DMS153 treated with DMSO at 0.1 percent for 48 hours (cell line): Measurements from ENCODE around the gene TBC1D9.
A peak's percentile ranks its signal among the peaks of the same experiment; 100 is the strongest.
"Not testable (repeated sequence)": the region's sequence is repeated elsewhere in the genome, so short reads cannot be mapped to it uniquely, and the experiment has no call there.

Source experiments
- DNase-seq: peaks from one replicate; lab custom pipeline; 2025; ENCODE audit not compliant: unreplicated experiment; lab: John Stamatoyannopoulos, UW

Gene TBC1D9

GRCh38 chr4:140754918-140755773 lies 1.0 kb downstream of the TBC1D9 start:
- no peak for DNase-seq

GRCh38 chr4:140753329-140753728 lies 2.9 kb downstream of the TBC1D9 start:
- DNase-seq: no peak

- no peak for DNase-seq
Observed at GRCh38 chr4:140752291-140753068, 3.7 kb downstream of the TBC1D9 start.

GRCh38 chr4:140750470-140750869 lies 5.7 kb downstream of the TBC1D9 start:
- DNase-seq: no peak

GRCh38 chr4:140748171-140748570 lies 8.0 kb downstream of the TBC1D9 start:
- DNase-seq: no peak

GRCh38 chr4:140746546-140746945 lies 9.6 kb downstream of the TBC1D9 start:
- not testable (repeated sequence) for DNase-seq

- no peak for DNase-seq
Observed at GRCh38 chr4:140744421-140744820, 11.8 kb downstream of the TBC1D9 start.

GRCh38 chr4:140743194-140743931 lies 12.8 kb downstream of the TBC1D9 start:
- peak; percentile 15 for DNase-seq

- no peak for DNase-seq
Observed at GRCh38 chr4:140742838-140743193, 13.4 kb downstream of the TBC1D9 start.

- DNase-seq: no peak
Observed at GRCh38 chr4:140740906-140741670, 15.1 kb downstream of the TBC1D9 start.

GRCh38 chr4:140740422-140740821 lies 15.8 kb downstream of the TBC1D9 start:
- no peak for DNase-seq

GRCh38 chr4:140739971-140740370 lies 16.2 kb downstream of the TBC1D9 start:
- DNase-seq: no peak

GRCh38 chr4:140738139-140738538 lies 18.0 kb downstream of the TBC1D9 start:
- no peak for DNase-seq

- DNase-seq: no peak
Observed at GRCh38 chr4:140736669-140737343, 19.4 kb downstream of the TBC1D9 start.

- no peak for DNase-seq
Observed at GRCh38 chr4:140735779-140736391, 20.3 kb downstream of the TBC1D9 start.

- no peak for DNase-seq
Observed at GRCh38 chr4:140735317-140735716, 20.9 kb downstream of the TBC1D9 start.

GRCh38 chr4:140732780-140733179 lies 23.4 kb downstream of the TBC1D9 start:
- DNase-seq: no peak

GRCh38 chr4:140729344-140730049 lies 26.7 kb downstream of the TBC1D9 start:
- no peak for DNase-seq
